HCT116 (cell line): ENCODE results near the gene FSD1.

Source experiments
- ATF3 ChIP-seq: IDR thresholded peaks from 2 replicates; pipeline ENCODE4 v1.6.1; 2012
- CTCF ChIP-seq, 3 experiments: fragments of 200-600 bp in 1 of 3; sonication (generic) in 1 of 3; IDR thresholded peaks in 2 of 3; conservative IDR thresholded peaks in 1 of 3; 2 replicates each; pipeline ENCODE4 v1.5.1; 2012 to 2017; ENCODE audit warnings: low read depth in 2 of 3, low read length in 2 of 3, antibody characterized with exemption in 1 of 3, borderline replicate concordance in 1 of 3, control low read depth in 1 of 3, mild to moderate bottlenecking in 1 of 3, mixed read lengths in 1 of 3, mixed run types in 1 of 3, moderate library complexity in 1 of 3; ENCODE audit not compliant: insufficient read depth in 1 of 3
- EZH2 ChIP-seq: fragments of 200-600 bp; sonication (generic); IDR thresholded peaks from 2 replicates; pipeline ENCODE4 v1.6.1; 2017; ENCODE audit warnings: antibody characterized with exemption, mixed run types
- EZH2phosphoT487 ChIP-seq: fragments of 200-600 bp; IDR thresholded peaks from 2 replicates; pipeline ENCODE4 v1.6.1; 2018; ENCODE audit warnings: antibody characterized with exemption, borderline replicate concordance
- JUND ChIP-seq: IDR thresholded peaks from 2 replicates; pipeline ENCODE4 v1.6.1; 2012
- POLR2A ChIP-seq: IDR thresholded peaks from 2 replicates; pipeline ENCODE4 v1.7.0; 2011; ENCODE audit warnings: borderline replicate concordance; ENCODE audit not compliant: insufficient read depth, insufficient read length; ENCODE audit errors: extremely low read depth
- POLR2AphosphoS5 ChIP-seq: IDR thresholded peaks from 2 replicates; pipeline ENCODE4 v1.6.1; 2011; ENCODE audit warnings: mild to moderate bottlenecking, low read depth, low read length, moderate library complexity
- RAD21 ChIP-seq: IDR thresholded peaks from 2 replicates; pipeline ENCODE4 v1.6.1; 2012; ENCODE audit warnings: low read depth, mild to moderate bottlenecking
- REST ChIP-seq: IDR thresholded peaks from 2 replicates; pipeline ENCODE4 v1.6.1; 2012; ENCODE audit warnings: low read depth
- SP1 ChIP-seq: IDR thresholded peaks from 2 replicates; pipeline ENCODE4 v1.6.1; 2012; ENCODE audit warnings: low read depth
- TCF7L2 ChIP-seq: IDR thresholded peaks from 2 replicates; pipeline ENCODE4 v1.7.0; 2011; ENCODE audit warnings: borderline replicate concordance, inconsistent platforms; ENCODE audit not compliant: insufficient read depth, insufficient read length; ENCODE audit errors: extremely low read depth
- YY1 ChIP-seq: IDR thresholded peaks from 2 replicates; pipeline ENCODE4 v1.6.1; 2011; ENCODE audit warnings: low read length, low read depth, moderate library complexity, mild to moderate bottlenecking; ENCODE audit not compliant: insufficient replicate concordance; ENCODE audit errors: extremely low read depth
- ZBTB33 ChIP-seq: IDR thresholded peaks from 2 replicates; pipeline ENCODE4 v1.6.1; 2011; ENCODE audit warnings: mild to moderate bottlenecking, low read length, moderate library complexity; ENCODE audit not compliant: insufficient replicate concordance; ENCODE audit errors: extremely low read depth
- ZNF274 ChIP-seq: fragments of 200-500 bp; sonication (Bioruptor generic); IDR thresholded peaks from 2 replicates; pipeline ENCODE4 v1.6.1; 2014; ENCODE audit warnings: mild to moderate bottlenecking, low read depth, low read length, inconsistent platforms

- TF ChIP-seq SP1 (no peak), CTCF (IDR thresholded peaks at IDR 0.05 in 2 of 3, conservative IDR thresholded peaks at IDR 0.05 in 1 of 3; ENCODE audit: borderline replicate concordance in 1 of 3, insufficient read depth in 1 of 3, low read depth in 2 of 3, low read length in 2 of 3) (no peak), ATF3 (no peak), ZNF274 (no peak), REST (no peak), RAD21 (no peak), YY1 (no peak), EZH2 (no peak), JUND (no peak), POLR2A (no peak), TCF7L2 (no peak), ZBTB33 (no peak), POLR2AphosphoS5 (no peak), EZH2phosphoT487 (no peak)
Measured at GRCh38 chr19:4301590-4302242, 2.7 kb upstream of the FSD1 start.
